Liver (tissue), 3 donors: Measurements from ENCODE around the gene SLC19A2.

ENCODE experiments used
- ATF3 ChIP-seq: IDR thresholded peaks from 2 replicates; pipeline ENCODE4 v1.6.1; 2016; ENCODE audit warnings: antibody characterized with exemption
- CTCF ChIP-seq: fragments of 150-350 bp; IDR thresholded peaks from 2 replicates; pipeline ENCODE4 v1.5.1; 2017; ENCODE audit warnings: improper control_type of control experiment, low read depth, low read length; ENCODE audit not compliant: missing input control
- EGR1 ChIP-seq, 2 donors: IDR thresholded peaks; 2 replicates each; pipeline ENCODE4 v1.6.1; 2016 to 2018; ENCODE audit warnings: antibody characterized with exemption in 2 of 2, low read depth in 2 of 2
- GABPA ChIP-seq, 2 donors: IDR thresholded peaks in 1 of 2; conservative IDR thresholded peaks in 1 of 2; 2 replicates each; pipeline ENCODE4 v1.6.1; 2016; ENCODE audit warnings: antibody characterized with exemption in 2 of 2, mild to moderate bottlenecking in 1 of 2, moderate library complexity in 1 of 2
- HNF4G ChIP-seq: IDR thresholded peaks from 2 replicates; pipeline ENCODE4 v1.6.1; 2016; ENCODE audit warnings: antibody characterized with exemption
- MAX ChIP-seq: IDR thresholded peaks from 2 replicates; pipeline ENCODE4 v1.6.1; 2016; ENCODE audit warnings: antibody characterized with exemption
- REST ChIP-seq: IDR thresholded peaks from 2 replicates; pipeline ENCODE4 v1.6.1; 2016; ENCODE audit warnings: antibody characterized with exemption, mild to moderate bottlenecking
- TAF1 ChIP-seq: conservative IDR thresholded peaks from 2 replicates; pipeline ENCODE4 v1.6.1; 2016; ENCODE audit warnings: antibody characterized with exemption, mild to moderate bottlenecking
- ZBTB33 ChIP-seq: IDR thresholded peaks from 2 replicates; pipeline ENCODE4 v1.6.1; 2016; ENCODE audit warnings: antibody characterized with exemption
- donor health status: healthy.
- donor health status: healthy.

- TF ChIP-seq REST (no peak), CTCF (no peak), ZBTB33 (no peak), HNF4G (no peak), MAX (no peak), GABPA (IDR thresholded peaks at IDR 0.05 in 1 of 2, conservative IDR thresholded peaks at IDR 0.05 in 1 of 2) (no peak), EGR1 (IDR thresholded peaks at IDR 0.05; ENCODE audit: low read depth in 2 of 2) (no peak), TAF1 (no peak), ATF3 (no peak)
Observed at GRCh38 chr1:169452921-169453320, 32.8 kb downstream of the SLC19A2 start.
